Central memory CD8-positive, alpha-beta T cell (primary cell): ENCODE results near the gene GDF9.

Experiments used
- ATAC-seq: fragments of 150-1000 bp; cut with Tn5 transposase; replicated peaks from 2 replicates; pipeline ENCODE4 v1.10.0; 2022; ENCODE audit warnings: mild to moderate bottlenecking, moderate FRiP score, moderate number of reproducible peaks; ENCODE audit not compliant: poor library complexity, severe bottlenecking; ENCODE audit errors: extremely low read depth
- DNase-seq, 2 donors: peaks; one replicate each; pipeline ENCODE4 v3.0.0; 2021; ENCODE audit warnings: low spot score in 2 of 2
- H3K27ac Mint-ChIP-seq: one replicate; pipeline ENCODE4 v1.8.0; 2022; ENCODE audit warnings: low read depth, mild to moderate bottlenecking, moderate library complexity, mixed read lengths
- H3K27me3 Mint-ChIP-seq: one replicate; pipeline ENCODE4 v1.8.0; 2022; ENCODE audit warnings: mixed read lengths
- H3K36me3 Mint-ChIP-seq: one replicate; pipeline ENCODE4 v1.8.0; 2022; ENCODE audit warnings: mild to moderate bottlenecking, moderate library complexity, mixed read lengths; ENCODE audit not compliant: insufficient read depth
- H3K4me1 Mint-ChIP-seq: one replicate; pipeline ENCODE4 v1.8.0; 2022; ENCODE audit warnings: mixed read lengths
- H3K4me3 Mint-ChIP-seq: one replicate; pipeline ENCODE4 v1.8.0; 2022; ENCODE audit warnings: mild to moderate bottlenecking, moderate library complexity, mixed read lengths
- H3K9me3 Mint-ChIP-seq: one replicate; pipeline ENCODE4 v1.8.0; 2022; ENCODE audit warnings: mixed read lengths

The GDF9 gene

GRCh38 chr5:132866342-132867045 lies at the start of gene GDF9, which contains the start of gene UQCRQ:
TSS of gene GDF9 (minus strand) at chr5:132866469. CDS start at chr5:132864533, 1,936 bp downstream.
TSS of gene UQCRQ (plus strand) at chr5:132866642. CDS start at chr5:132866882, 240 bp downstream.
- H3K27ac Mint-ChIP-seq, result peak within 1 kb of the TSS; percentile 99
- H3K4me1 Mint-ChIP-seq, result peaks cover 26% of the 10 kb centered on the region
- no peaks in the 10 kb centered on the region for H3K9me3 Mint-ChIP-seq
- ATAC-seq, result peak; percentile 99
- peak; percentile 73 to 92 for DNase-seq
- peak within 1 kb of the TSS; percentile 94 for H3K4me3 Mint-ChIP-seq
- no peaks in the 10 kb centered on the region for H3K27me3 Mint-ChIP-seq
- peaks cover 15% of the 10 kb centered on the region for H3K36me3 Mint-ChIP-seq

- Mint-ChIP-seq H3K27ac (no peak overlapping the region), H3K36me3 (peaks cover 41% of the 10 kb centered on the region), H3K9me3 (no peaks in the 10 kb centered on the region), H3K27me3 (no peaks in the 10 kb centered on the region), H3K4me3 (no peak overlapping the region), H3K4me1 (peaks cover 19% of the 10 kb centered on the region)
- ATAC-seq (no peak), DNase-seq (no peak)
Measured at GRCh38 chr5:132915681-132916080, 49.4 kb upstream of the GDF9 start.

- ATAC-seq (no peak), DNase-seq (no peak)
- H3K4me1 Mint-ChIP-seq, result peaks cover 48% of the 10 kb centered on the region
- H3K27me3 Mint-ChIP-seq, result no peaks in the 10 kb centered on the region
- peaks cover 22% of the 10 kb centered on the region for H3K36me3 Mint-ChIP-seq
- no peak overlapping the region for H3K27ac Mint-ChIP-seq
- no peak overlapping the region for H3K4me3 Mint-ChIP-seq
- H3K9me3 Mint-ChIP-seq, result no peaks in the 10 kb centered on the region
Measured at GRCh38 chr5:132909702-132910101, 43.4 kb upstream of the GDF9 start.

GRCh38 chr5:132907161-132907560 lies 40.9 kb upstream of the GDF9 start:
- Mint-ChIP-seq H3K9me3 (no peaks in the 10 kb centered on the region), H3K36me3 (peaks cover 20% of the 10 kb centered on the region), H3K27ac (no peak overlapping the region), H3K4me3 (no peak overlapping the region), H3K4me1 (peaks cover 51% of the 10 kb centered on the region), H3K27me3 (no peaks in the 10 kb centered on the region)
- ATAC-seq, result no peak
- DNase-seq, result no peak

- H3K36me3 Mint-ChIP-seq, result peaks cover 19% of the 10 kb centered on the region
- ATAC-seq, result no peak
- DNase-seq, result no peak
- no peaks in the 10 kb centered on the region for H3K9me3 Mint-ChIP-seq
- no peak overlapping the region for H3K27ac Mint-ChIP-seq
- H3K4me3 Mint-ChIP-seq, result no peak overlapping the region
- H3K4me1 Mint-ChIP-seq, result peaks cover 43% of the 10 kb centered on the region
- H3K27me3 Mint-ChIP-seq, result no peaks in the 10 kb centered on the region
Measured at GRCh38 chr5:132905938-132906337, 39.7 kb upstream of the GDF9 start.

GRCh38 chr5:132901730-132902129 lies 35.5 kb upstream of the GDF9 start:
- DNase-seq (no peak), ATAC-seq (no peak)
- Mint-ChIP-seq H3K9me3 (no peaks in the 10 kb centered on the region), H3K27ac (no peak overlapping the region), H3K4me3 (no peak overlapping the region), H3K27me3 (no peaks in the 10 kb centered on the region), H3K36me3 (peaks cover 43% of the 10 kb centered on the region), H3K4me1 (peaks cover 34% of the 10 kb centered on the region)

GRCh38 chr5:132901036-132901435 lies 34.8 kb upstream of the GDF9 start:
- H3K36me3 Mint-ChIP-seq, result peaks cover 49% of the 10 kb centered on the region
- H3K4me1 Mint-ChIP-seq, result peaks cover 34% of the 10 kb centered on the region
- H3K9me3 Mint-ChIP-seq, result no peaks in the 10 kb centered on the region
- H3K27ac Mint-ChIP-seq, result no peak overlapping the region
- no peak overlapping the region for H3K4me3 Mint-ChIP-seq
- no peaks in the 10 kb centered on the region for H3K27me3 Mint-ChIP-seq
- DNase-seq (no peak), ATAC-seq (no peak)

GRCh38 chr5:132898094-132898493 lies 31.8 kb upstream of the GDF9 start:
- H3K27me3 Mint-ChIP-seq, result no peaks in the 10 kb centered on the region
- no peak overlapping the region for H3K4me3 Mint-ChIP-seq
- H3K4me1 Mint-ChIP-seq, result peaks cover 19% of the 10 kb centered on the region
- DNase-seq (no peak), ATAC-seq (no peak)
- no peak overlapping the region for H3K27ac Mint-ChIP-seq
- H3K9me3 Mint-ChIP-seq, result no peaks in the 10 kb centered on the region
- H3K36me3 Mint-ChIP-seq, result peaks cover 63% of the 10 kb centered on the region

- Mint-ChIP-seq H3K9me3 (no peaks in the 10 kb centered on the region), H3K4me1 (peaks cover 13% of the 10 kb centered on the region), H3K27ac (no peak overlapping the region), H3K27me3 (no peaks in the 10 kb centered on the region), H3K36me3 (peaks cover 70% of the 10 kb centered on the region), H3K4me3 (no peak overlapping the region)
- ATAC-seq (no peak), DNase-seq (no peak)
Measured at GRCh38 chr5:132896685-132897084, 30.4 kb upstream of the GDF9 start.

- ATAC-seq (no peak), DNase-seq (no peak)
- Mint-ChIP-seq H3K27ac (no peak overlapping the region), H3K4me1 (peaks cover 13% of the 10 kb centered on the region), H3K9me3 (no peaks in the 10 kb centered on the region), H3K36me3 (peaks cover 67% of the 10 kb centered on the region), H3K27me3 (no peaks in the 10 kb centered on the region), H3K4me3 (no peak overlapping the region)
Measured at GRCh38 chr5:132895719-132896305, 29.5 kb upstream of the GDF9 start.

GRCh38 chr5:132890817-132891216 lies 24.5 kb upstream of the GDF9 start:
- Mint-ChIP-seq H3K4me1 (no peaks in the 10 kb centered on the region), H3K4me3 (no peak overlapping the region), H3K36me3 (peaks cover 66% of the 10 kb centered on the region), H3K27me3 (no peaks in the 10 kb centered on the region), H3K9me3 (no peaks in the 10 kb centered on the region), H3K27ac (no peak overlapping the region)
- no peak for DNase-seq
- no peak for ATAC-seq

GRCh38 chr5:132889501-132889900 lies 23.2 kb upstream of the GDF9 start:
- H3K9me3 Mint-ChIP-seq, result no peaks in the 10 kb centered on the region
- DNase-seq (no peak), ATAC-seq (no peak)
- no peaks in the 10 kb centered on the region for H3K4me1 Mint-ChIP-seq
- no peak overlapping the region for H3K27ac Mint-ChIP-seq
- no peaks in the 10 kb centered on the region for H3K27me3 Mint-ChIP-seq
- H3K36me3 Mint-ChIP-seq, result peaks cover 62% of the 10 kb centered on the region
- no peak overlapping the region for H3K4me3 Mint-ChIP-seq

- Mint-ChIP-seq H3K4me1 (no peaks in the 10 kb centered on the region), H3K36me3 (peaks cover 55% of the 10 kb centered on the region), H3K4me3 (no peak overlapping the region), H3K9me3 (no peaks in the 10 kb centered on the region), H3K27me3 (no peaks in the 10 kb centered on the region), H3K27ac (no peak overlapping the region)
- no peak for DNase-seq
- ATAC-seq, result no peak
Measured at GRCh38 chr5:132887283-132887682, 21.0 kb upstream of the GDF9 start.
